Measurements from ENCODE around the gene RPL7A. TPM values are rescaled to one million over a fixed set of nuclear protein-coding genes. Genes with fewer than 3 reads are reported as not detected.
A peak's percentile ranks its signal among the peaks of the same experiment; 100 is the strongest.

RPL7A gene
- total and polyA plus RNA-seq, 2 of the 4 experiments (the other 2 are of a cell fraction): 3,220 to 4,096 TPM

DNA sequence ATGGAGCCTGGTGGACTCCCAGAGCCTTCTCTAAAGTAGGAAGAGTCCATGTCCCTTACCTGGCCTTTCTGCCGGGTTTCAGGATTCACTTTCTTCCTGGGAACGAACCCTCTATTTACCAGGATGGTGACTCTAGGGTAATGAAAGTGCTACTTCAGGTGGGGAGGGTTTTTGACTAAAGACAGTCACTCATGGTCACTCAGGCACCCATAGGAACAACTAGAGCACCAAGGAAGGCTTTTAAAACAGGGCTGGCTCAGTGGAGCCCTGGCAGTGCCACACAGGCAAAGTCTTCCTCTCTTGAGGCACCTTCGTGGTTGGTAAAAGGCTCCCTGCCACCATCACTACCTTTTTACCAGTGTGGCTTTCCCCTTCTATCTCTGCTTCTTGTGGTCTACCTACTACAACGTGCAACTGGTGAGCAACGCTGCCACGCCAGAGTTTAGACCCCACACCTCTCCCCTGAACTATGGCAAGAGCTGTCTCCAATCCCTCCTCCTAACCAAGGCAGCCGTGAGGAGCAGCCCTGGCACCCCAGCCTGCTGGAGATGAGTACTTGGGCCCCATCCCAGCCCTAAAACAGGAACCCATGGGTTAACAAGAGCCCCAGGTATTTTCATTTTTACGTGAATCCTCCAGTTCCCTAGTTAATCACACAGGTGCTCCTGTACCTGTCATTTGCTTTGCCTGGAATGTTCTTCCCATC lies 4.8 kb downstream of the RPL7A start:
- H3K14ac ChIP-seq (replicated peaks; ENCODE audit: low read depth, low read length): no peak overlapping the region
- H3K27ac ChIP-seq (ENCODE audit: insufficient read depth, low read length): no peak overlapping the region
- ChIA-PET POLR2A (ENCODE audit: unreplicated experiment) (no interaction called here), CTCF (interaction anchor here (1.1 kb wide), 1 partner anchor 127 kb away, joined by 3 read pairs; no protein-coding TSS in a partner anchor)
- H3K27me3 ChIP-seq (ENCODE audit: control insufficient read depth, insufficient read depth, low read length): no peaks in the 10 kb centered on the region
- no peak overlapping the region for H2BK15ac ChIP-seq (ENCODE audit: low read depth, low read length)
- H2AFZ ChIP-seq (replicated peaks; ENCODE audit: low read length, poor library complexity): no peak overlapping the region
- H3K9me3 ChIP-seq (ENCODE audit: control insufficient read depth, insufficient read depth, low read length): no peaks in the 10 kb centered on the region
- H3K18ac ChIP-seq (ENCODE audit: low read depth, low read length): no peak overlapping the region
- intact Hi-C loops (cut with micrococcal nuclease) (no loop called here), dilution Hi-C loops (cut with HindIII; ENCODE audit: low sequenced_read_pairs, unreplicated experiment) (no loop called here), in situ Hi-C loops (cut with MboI; ENCODE audit: low sequenced_read_pairs) (no loop called here)
- DNase-seq (no peak), ATAC-seq (ENCODE audit: low read depth) (no peak)
- H3K4me2 ChIP-seq (ENCODE audit: low read depth, low read length): no peak overlapping the region
- no peak overlapping the region for H2BK120ac ChIP-seq (ENCODE audit: low read depth, low read length)
- H3K4ac ChIP-seq (ENCODE audit: low read depth, low read length): no peak overlapping the region
- TF ChIP-seq, protein P1, sequence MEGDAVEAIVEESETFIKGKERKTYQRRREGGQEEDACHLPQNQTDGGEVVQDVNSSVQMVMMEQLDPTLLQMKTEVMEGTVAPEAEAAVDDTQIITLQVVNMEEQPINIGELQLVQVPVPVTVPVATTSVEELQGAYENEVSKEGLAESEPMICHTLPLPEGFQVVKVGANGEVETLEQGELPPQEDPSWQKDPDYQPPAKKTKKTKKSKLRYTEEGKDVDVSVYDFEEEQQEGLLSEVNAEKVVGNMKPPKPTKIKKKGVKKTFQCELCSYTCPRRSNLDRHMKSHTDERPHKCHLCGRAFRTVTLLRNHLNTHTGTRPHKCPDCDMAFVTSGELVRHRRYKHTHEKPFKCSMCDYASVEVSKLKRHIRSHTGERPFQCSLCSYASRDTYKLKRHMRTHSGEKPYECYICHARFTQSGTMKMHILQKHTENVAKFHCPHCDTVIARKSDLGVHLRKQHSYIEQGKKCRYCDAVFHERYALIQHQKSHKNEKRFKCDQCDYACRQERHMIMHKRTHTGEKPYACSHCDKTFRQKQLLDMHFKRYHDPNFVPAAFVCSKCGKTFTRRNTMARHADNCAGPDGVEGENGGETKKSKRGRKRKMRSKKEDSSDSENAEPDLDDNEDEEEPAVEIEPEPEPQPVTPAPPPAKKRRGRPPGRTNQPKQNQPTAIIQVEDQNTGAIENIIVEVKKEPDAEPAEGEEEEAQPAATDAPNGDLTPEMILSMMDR (conservative IDR thresholded peaks at IDR 0.05; ENCODE audit: low read depth, low read length): no peak
- TF ChIP-seq RAD21 (IDR thresholded peaks at IDR 0.05; ENCODE audit: low read length): no peak
- TF ChIP-seq POLR2A (IDR thresholded peaks at IDR 0.05; ENCODE audit: low read depth, low read length): no peak
- no peak for TF ChIP-seq NFE2L2 (IDR thresholded peaks at IDR 0.05; ENCODE audit: low read depth, low read length)
- no peak for TF ChIP-seq RFX5 (IDR thresholded peaks at IDR 0.05; ENCODE audit: low read depth, low read length)
- no peak for TF ChIP-seq BHLHE40 (IDR thresholded peaks at IDR 0.05; ENCODE audit: low read depth, low read length)
- TF ChIP-seq, protein P2, sequence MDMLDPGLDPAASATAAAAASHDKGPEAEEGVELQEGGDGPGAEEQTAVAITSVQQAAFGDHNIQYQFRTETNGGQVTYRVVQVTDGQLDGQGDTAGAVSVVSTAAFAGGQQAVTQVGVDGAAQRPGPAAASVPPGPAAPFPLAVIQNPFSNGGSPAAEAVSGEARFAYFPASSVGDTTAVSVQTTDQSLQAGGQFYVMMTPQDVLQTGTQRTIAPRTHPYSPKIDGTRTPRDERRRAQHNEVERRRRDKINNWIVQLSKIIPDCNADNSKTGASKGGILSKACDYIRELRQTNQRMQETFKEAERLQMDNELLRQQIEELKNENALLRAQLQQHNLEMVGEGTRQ (IDR thresholded peaks at IDR 0.05; ENCODE audit: low read depth, low read length): no peak
- no peak overlapping the region for H3K23ac ChIP-seq (ENCODE audit: low read depth, low read length)
- peaks cover 52% of the 10 kb centered on the region for H4K20me1 ChIP-seq (ENCODE audit: insufficient read depth, low read length)
- no peak overlapping the region for H3K56ac ChIP-seq (ENCODE audit: extremely low read depth, insufficient read depth, low read length)
- H3K9me1 ChIP-seq (ENCODE audit: insufficient read depth, low read length): peaks cover 3% of the 10 kb centered on the region; the same call in 1 of the 2 replicates
- no peak overlapping the region for H2AK5ac ChIP-seq (ENCODE audit: low read depth, low read length)
- peaks cover 33 to 72% of the 10 kb centered on the region in 2 experiments for H3K79me1 ChIP-seq (ENCODE audit: low read depth in 1 of 2, low read length in 2 of 2)
- WGBS, 2 experiments (ENCODE audit: extremely low coverage in 2 of 2, insufficient read length in 1 of 2): 82% methylated on average over 3 of the region's 8 CpGs; no CpG with 5 or more reads in 1 of the 2 experiments
- no peak overlapping the region for H2BK20ac ChIP-seq (ENCODE audit: low read depth, low read length)
- H3K36me3 ChIP-seq (ENCODE audit: control insufficient read depth, insufficient read depth, low read length): peaks cover 47% of the 10 kb centered on the region
- no TSS peak for BruUV-seq (replicated peaks)
- no peak overlapping the region for H4K5ac ChIP-seq (ENCODE audit: low read depth, low read length)
- 0 out of 4 replicates have a peak overlapping the region, but pooled peaks of 1 of the 2 experiments have one; percentile 2 for H4K8ac ChIP-seq (ENCODE audit: low read depth in 2 of 2, low read length in 2 of 2)
- no peak overlapping the region for H2AK9ac ChIP-seq (replicated peaks; ENCODE audit: low read depth, low read length, poor library complexity)
- H3K4me1 ChIP-seq (ENCODE audit: control insufficient read depth, insufficient read depth, low read length): peaks cover 17% of the 10 kb centered on the region
- no peak overlapping the region for H4K91ac ChIP-seq (ENCODE audit: insufficient read depth, low read depth, low read length)
- H3K4me3 ChIP-seq (ENCODE audit: insufficient read depth, low read depth, low read length): no peak overlapping the region
- no peak overlapping the region for H2BK5ac ChIP-seq (ENCODE audit: low read depth, low read length, poor library complexity, severe bottlenecking)
- H3K9ac ChIP-seq (ENCODE audit: low read depth, low read length): no peak overlapping the region

Measured in IMR-90 (cell line).